Stimulated activated CD4-positive, alpha-beta T cell treated with anti-CD3 and anti-CD28 coated beads, Interleukin-15, amount 100 ng/mL, for 48 hours (primary cell): Measurements from ENCODE around the gene RICTOR.

Source experiments
- DNase-seq, 2 donors: peaks; one replicate each; pipeline ENCODE4 v3.0.0-alpha.2; 2020; ENCODE audit warnings: low read depth in 2 of 2

Gene RICTOR

DNA sequence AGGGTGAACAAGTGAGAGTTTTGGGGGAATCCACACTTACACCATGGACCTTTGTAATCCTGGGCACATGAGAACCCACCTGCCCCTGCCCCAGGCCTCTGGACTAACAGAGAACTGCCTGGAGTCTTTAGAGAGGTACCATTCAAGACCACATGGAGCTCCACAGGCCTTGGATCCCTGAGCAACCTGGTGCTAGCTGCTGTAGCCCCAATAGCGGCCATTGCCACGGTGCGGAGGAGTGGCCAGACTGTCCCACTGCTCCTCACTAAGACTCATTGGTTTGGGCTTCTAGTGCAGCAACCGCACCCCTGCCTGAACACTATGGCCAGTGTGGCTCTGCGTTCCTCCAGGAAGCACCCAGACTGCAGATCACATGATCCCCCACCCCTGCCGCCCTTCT is 182.6 kb downstream of the RICTOR start:
- no peak for DNase-seq

DNA sequence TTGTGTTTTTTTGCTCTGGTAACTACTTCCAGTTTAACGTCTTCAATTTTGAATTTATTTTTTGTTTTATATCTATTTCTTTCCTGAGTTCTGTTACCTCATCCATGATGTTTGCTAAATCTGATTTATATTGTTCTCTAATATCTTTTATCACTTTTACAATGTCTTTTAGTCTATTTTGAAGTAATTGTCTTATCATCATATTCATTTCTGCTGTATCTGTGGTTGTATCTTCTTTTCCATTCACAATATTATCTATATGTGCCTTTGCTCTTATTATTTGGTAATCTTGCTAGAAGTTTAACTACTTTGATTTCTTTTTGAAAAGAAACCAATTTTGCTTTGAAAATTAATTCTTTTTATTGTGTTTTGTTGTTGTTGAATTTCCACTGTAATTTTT is 184.8 kb downstream of the RICTOR start:
- DNase-seq = no peak

DNA sequence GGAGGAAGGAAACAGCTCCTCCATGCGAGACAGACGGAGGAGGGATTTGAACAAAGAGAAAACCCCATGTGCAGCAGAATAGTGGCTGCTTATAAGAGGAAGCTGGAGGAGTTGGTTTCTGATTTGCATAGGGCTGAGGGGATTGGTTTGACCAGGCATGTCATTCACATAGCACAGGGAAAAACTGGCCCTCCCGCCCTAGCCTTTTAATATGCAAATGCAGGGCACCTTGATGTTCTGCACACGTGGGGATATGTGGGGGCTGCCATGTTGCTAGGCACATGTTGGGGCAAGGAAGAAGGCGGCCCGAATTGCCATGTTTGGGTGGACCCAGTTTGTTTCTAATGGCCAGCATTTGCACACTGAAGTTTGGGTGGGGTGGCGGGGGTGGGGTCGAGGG is 186.2 kb downstream of the RICTOR start:
- DNase-seq = no peak
